Amniotic epithelial cell (primary cell): ENCODE data around the gene NLGN1.

Source experiments
- DNase-seq: peaks from one replicate; pipeline ENCODE4 v3.0.0-alpha.2; 2010; ENCODE audit warnings: low read depth

Gene NLGN1

DNA sequence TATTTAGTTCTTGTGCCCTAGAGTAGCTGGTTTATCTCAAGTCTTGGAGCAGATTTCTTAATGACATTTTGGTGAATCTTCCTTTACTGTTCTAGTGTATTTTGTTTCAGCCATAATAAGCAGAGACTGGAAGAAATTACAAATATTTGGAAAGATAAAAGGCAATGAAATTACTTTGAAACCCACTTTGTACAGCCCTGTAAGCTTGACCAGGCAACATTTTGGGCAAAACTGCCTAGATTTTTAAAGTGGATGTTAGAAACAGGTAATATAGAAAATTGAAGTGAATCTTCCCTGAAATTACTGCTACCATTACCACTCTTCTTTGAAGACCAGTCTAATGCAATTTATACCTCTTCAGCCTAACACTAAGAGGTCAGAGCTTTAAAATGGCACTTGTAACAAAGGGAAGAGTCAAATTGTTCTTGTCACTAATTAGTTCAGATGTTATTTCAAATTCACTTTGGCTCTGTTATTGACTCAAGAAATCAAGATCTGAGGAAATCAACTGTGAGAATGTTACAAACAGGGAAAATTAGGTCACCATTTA lies 589.4 kb downstream of the NLGN1 start:
- DNase-seq: no peak

GRCh38 chr3:173988909-173989308 lies 591.4 kb downstream of the NLGN1 start:
- DNase-seq: peak; percentile 2

DNA sequence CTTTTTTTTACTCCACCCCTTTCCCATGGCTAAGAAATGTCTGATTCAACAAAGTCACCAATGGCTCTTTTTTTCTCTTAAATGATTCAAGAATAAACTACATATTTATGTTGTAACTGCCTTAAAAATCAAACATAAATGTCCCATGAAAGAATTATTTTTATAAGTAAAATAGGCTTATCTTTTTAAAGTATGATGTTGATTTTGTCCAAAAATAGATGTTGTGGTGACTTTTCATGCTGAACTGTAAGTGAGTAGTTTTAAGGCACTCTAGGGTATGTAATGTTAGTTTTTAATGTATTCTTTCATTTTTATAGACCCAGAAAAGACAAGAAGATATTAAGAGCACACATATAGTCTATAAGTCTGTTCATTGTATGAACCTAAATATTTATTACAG lies 594.9 kb downstream of the NLGN1 start:
- no peak for DNase-seq

DNA sequence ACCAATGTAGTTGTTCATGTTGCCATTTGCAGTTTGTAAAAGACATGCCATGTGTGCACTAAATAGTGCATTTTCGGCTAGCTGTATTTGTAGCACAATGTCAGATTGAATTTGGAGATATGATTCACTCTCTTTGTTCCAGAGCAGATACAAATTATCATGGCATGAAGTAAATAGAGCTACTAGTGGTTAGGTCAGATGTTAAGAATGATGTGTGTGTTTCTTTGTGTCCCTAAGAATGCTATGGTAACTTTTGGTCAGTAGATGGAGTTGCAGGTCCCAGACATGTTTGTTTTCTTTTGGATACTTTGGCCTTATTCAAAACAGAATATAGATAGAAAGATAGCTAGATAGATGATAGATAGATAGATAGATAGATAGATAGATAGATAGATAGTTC lies 595.8 kb downstream of the NLGN1 start:
- DNase-seq: peak; percentile 37

- no peak for DNase-seq
Observed at GRCh38 chr3:174000675-174001074, 603.1 kb downstream of the NLGN1 start.

DNA sequence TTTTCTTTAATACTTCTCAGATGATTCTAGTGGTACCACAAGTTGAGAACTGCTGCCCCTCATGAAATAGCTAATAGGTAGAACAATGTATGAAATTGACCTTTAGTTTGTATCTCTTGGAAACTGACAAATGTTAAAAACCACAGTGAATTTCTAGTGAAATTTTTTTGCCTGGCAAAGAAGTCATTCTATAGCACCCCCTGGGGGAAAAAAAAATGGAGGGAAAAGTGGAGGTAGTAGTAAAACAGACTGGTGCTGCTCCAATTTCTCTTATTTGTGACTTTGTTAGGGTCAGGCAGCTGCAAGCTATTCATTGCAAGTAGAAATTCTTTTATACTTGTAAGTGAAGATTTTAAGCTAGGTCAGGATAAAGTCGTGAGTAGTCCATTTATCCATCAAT lies 605.0 kb downstream of the NLGN1 start:
- DNase-seq: no peak

DNA sequence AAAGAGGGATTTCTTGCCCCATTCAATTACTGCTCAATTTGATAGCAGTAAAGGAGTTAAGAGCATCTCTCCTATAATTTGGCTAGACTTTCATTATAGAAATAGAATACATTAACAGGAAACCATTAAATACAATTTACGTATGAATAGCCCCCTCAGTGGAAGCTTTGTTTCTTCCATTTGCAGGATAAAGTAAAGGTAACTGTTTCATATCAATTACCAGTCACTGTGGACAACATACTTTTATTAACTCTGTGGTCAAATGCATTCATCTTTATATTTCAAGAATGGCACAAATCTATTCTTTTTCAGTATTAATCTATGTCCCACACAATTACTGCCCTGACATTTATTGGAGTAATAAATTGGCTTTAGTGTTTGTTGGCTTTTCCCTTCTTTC lies 613.4 kb downstream of the NLGN1 start:
- no peak for DNase-seq

GRCh38 chr3:174016186-174016585 lies 618.6 kb downstream of the NLGN1 start:
- peak; percentile 76 for DNase-seq

GRCh38 chr3:174020156-174020555 lies 622.6 kb downstream of the NLGN1 start:
- no peak for DNase-seq

GRCh38 chr3:174023421-174023820 lies 625.9 kb downstream of the NLGN1 start:
- no peak for DNase-seq

- DNase-seq: no peak
Observed at GRCh38 chr3:174028673-174029072, 631.1 kb downstream of the NLGN1 start.

- DNase-seq: peak; percentile 11
Observed at GRCh38 chr3:174035328-174035886, 637.9 kb downstream of the NLGN1 start.

GRCh38 chr3:174046311-174046710 lies 648.8 kb downstream of the NLGN1 start:
- DNase-seq: no peak

- DNase-seq: no peak
Observed at GRCh38 chr3:174049472-174049871, 651.9 kb downstream of the NLGN1 start.

DNA sequence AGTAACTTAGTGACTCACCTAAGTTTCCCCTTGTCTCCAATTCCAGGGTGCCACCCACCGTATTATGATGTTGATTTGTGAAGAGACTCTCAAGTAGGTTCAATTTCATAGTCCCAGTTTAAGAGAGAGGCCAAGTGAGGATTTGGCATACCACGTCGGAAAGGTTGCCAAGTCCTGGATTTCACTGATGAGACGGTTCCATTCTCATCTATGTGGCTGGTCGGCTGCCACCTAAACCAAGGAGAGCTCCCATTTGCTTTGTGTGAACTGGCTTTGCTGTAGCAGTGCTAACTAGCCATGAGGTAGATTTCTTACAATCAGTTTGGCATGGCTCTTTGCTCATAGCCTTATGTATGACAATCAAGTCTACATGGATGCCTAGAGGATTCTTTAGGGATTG lies 653.6 kb downstream of the NLGN1 start:
- no peak for DNase-seq

- DNase-seq: no peak
Observed at GRCh38 chr3:174058804-174059203, 661.3 kb downstream of the NLGN1 start.

- no peak for DNase-seq
Observed at GRCh38 chr3:174060431-174060830, 662.9 kb downstream of the NLGN1 start.

DNA sequence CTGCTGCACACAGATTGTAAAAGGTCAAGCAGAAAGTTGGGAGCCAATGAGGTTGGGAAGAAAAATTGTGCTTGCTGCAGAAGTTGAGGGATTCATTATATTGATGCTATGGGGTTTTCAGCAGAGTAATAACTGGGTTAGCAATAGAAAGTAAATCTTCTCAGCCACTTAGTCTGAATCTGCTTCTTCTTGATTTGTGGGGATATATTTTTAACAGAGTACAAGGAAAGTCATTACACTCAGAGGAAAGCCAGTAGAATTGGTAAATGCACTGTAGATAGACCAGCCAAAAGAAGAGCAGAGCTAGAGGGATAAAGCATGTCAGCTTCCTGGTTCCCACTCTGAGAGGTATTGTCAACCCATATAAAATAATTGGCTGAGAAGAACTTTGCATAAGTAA lies 663.6 kb downstream of the NLGN1 start:
- no peak for DNase-seq

DNA sequence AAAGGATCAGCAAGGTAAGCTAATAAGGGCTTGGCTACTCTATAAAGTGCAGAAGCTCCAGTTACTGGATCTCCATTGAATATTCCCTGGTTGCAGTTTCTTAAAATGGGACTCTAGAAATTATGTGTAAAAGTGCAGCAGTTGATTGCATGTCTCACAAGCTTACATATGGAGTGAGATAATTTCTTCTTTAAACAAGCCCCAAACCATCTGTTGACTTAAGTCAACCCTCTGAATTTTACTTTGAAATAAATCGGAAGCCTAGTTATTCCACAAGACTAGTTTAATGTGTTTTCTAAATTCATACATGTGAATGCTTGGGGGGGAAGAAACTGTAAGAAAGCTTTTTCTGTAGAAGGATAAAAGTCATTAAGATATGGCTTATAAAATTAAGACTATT lies 664.2 kb downstream of the NLGN1 start:
- no peak for DNase-seq

DNA sequence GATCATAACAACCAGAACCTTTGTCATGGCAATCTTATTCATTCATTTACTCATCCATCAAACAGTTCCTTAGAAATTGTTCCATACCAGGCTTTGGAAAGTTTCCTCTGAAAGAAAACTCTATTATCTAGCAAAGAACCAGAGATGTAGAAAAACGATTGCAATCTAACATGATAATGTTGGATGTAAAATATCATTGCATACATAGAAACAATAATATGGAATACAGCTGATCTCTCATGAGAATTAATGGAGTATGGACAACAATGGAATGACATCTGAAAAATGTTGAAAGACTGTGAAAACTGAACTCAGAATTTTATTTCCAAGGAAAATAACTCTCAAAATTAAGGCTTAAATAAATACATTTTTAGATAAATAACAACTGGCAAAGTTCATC lies 665.4 kb downstream of the NLGN1 start:
- no peak for DNase-seq

DNA sequence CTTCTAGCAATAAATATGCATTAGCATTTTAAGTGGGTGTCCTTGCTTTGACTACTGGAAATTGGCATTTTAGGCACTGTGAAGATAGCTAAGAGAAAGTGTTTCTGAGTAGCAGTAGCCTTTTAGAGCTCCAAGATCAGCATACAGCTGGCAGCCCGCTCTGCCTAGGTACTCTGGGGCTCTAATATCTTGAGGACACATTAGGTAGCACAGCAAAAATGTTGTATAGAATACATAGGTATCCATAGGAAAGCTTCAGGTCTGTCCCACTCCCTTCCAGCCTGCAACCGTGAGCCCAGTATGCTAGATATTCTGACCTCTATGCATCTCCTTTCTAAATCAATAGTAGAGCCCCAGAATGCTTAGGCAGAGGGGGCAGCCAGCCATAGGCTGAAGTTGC lies 670.5 kb downstream of the NLGN1 start:
- DNase-seq: no peak

- DNase-seq: no peak
Observed at GRCh38 chr3:174072675-174073074, 675.1 kb downstream of the NLGN1 start.

DNA sequence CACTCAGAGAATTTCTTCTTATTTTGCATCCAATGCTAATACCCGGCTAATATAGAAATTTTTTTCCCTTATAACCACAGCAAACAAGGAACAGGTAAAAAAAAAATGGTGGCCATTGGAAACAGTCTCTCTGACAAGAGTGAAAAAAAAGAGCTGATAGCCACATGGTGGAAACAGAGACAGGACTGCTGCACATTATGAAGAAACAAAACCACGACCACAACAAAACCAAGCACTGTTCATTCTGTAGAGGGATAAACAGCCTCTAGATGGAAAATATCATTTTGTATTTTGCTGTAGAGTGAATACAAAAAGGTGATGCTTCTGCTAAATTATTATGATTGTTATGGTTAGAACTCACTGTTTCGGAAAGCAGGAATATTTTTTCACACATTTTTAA lies 686.2 kb downstream of the NLGN1 start:
- peak; percentile 7 for DNase-seq

DNA sequence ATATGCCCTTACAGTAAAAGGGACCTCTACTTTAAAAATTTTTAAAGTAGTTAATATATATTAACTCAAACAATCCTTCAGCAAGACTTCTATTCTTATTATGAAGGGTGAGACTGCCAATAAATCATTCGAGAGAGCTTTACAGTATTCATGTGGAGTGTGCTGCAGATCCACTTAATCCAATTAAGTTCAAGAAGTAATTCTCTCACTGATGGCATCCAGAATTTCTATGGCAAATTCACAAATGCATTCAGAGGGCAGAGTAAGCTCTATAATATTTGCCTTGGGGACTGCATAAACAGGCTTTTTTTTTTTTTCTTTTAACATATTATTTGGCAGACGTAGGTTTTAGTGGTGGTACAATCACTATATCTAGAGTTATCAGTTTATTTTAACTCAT lies 692.0 kb downstream of the NLGN1 start:
- DNase-seq: no peak

DNA sequence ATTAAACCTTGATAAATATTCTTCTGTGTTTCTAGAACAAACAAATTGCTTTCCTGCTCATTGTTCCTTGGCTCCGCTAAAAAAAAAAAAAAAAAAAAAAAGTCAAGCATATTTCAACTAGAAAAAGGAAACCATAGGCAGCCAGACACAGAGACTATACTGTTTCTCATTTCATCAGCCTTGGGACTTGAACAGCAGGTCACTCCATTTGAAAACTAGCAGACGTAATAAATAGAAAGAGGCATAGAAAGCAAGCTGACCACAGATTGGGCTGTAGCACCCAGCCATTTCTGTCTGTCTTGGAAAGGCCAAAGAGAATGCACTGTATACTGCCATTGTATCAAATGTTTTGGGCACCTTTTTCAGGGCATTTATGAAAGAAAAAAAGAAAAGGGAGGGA lies 697.1 kb downstream of the NLGN1 start:
- DNase-seq: no peak
